ENCODE results near the gene SAMD4A. TPM values are rescaled to one million over a fixed set of nuclear protein-coding genes. Genes with fewer than 3 reads are reported as not detected.

SAMD4A gene
- total and polyA plus RNA-seq, 2 of the 4 experiments (the other 2 are of a cell fraction) = 22.9 to 38.2 TPM

- H3K14ac ChIP-seq (replicated peaks; ENCODE audit: low read depth, low read length) = no peak overlapping the region
- dilution Hi-C loops (cut with HindIII; ENCODE audit: low sequenced_read_pairs, unreplicated experiment) = no loop called here
- ChIA-PET POLR2A (ENCODE audit: unreplicated experiment) (no interaction called here), CTCF (interaction anchor here (0.9 kb wide), 1 partner anchor 11 kb away, joined by 3 read pairs; no protein-coding TSS in a partner anchor)
- H3K23ac ChIP-seq (ENCODE audit: low read depth, low read length) = no peak overlapping the region
- no peak overlapping the region for H4K8ac ChIP-seq (ENCODE audit: low read depth in 2 of 2, low read length in 2 of 2)
- no peak overlapping the region for H2BK120ac ChIP-seq (ENCODE audit: low read depth, low read length)
- H4K20me1 ChIP-seq (ENCODE audit: insufficient read depth, low read length) = 0 out of 2 replicates have a peak, but pooled peaks cover 2% of the 10 kb centered on the region
- peak overlapping the region; percentile 9 for H2BK5ac ChIP-seq (ENCODE audit: low read depth, low read length, poor library complexity, severe bottlenecking)
- TF ChIP-seq CTCF (conservative IDR thresholded peaks at IDR 0.05; ENCODE audit: low read depth, low read length) (no peak), CHD1 (IDR thresholded peaks at IDR 0.05; ENCODE audit: low read depth, low read length) (no peak), USF2 (IDR thresholded peaks at IDR 0.05; ENCODE audit: low read depth, low read length) (no peak), NFE2L2 (IDR thresholded peaks at IDR 0.05; ENCODE audit: low read depth, low read length) (no peak), RFX5 (IDR thresholded peaks at IDR 0.05; ENCODE audit: low read depth, low read length) (no peak), FOS (IDR thresholded peaks at IDR 0.05; ENCODE audit: low read depth, low read length) (no peak)
- no peak overlapping the region for H2AK5ac ChIP-seq (ENCODE audit: low read depth, low read length)
- H2BK20ac ChIP-seq (ENCODE audit: low read depth, low read length) = no peak overlapping the region
- no peak overlapping the region for H3K4me2 ChIP-seq (ENCODE audit: low read depth, low read length)
- in situ Hi-C loops (cut with MboI; ENCODE audit: low sequenced_read_pairs) = no loop called here
- DNase-seq (no peak), ATAC-seq (ENCODE audit: low read depth) (no peak)
- H3K4ac ChIP-seq (ENCODE audit: low read depth, low read length) = no peak overlapping the region
- H2BK15ac ChIP-seq (ENCODE audit: low read depth, low read length) = no peak overlapping the region
- no TSS peak for BruUV-seq (replicated peaks)
- no peak overlapping the region for H4K91ac ChIP-seq (ENCODE audit: insufficient read depth, low read depth, low read length)
- H3K9me3 ChIP-seq (ENCODE audit: control insufficient read depth, insufficient read depth, low read length) = no peaks in the 10 kb centered on the region
- H3K9me1 ChIP-seq (ENCODE audit: insufficient read depth, low read length) = peaks cover 23% of the 10 kb centered on the region
- H4K5ac ChIP-seq (ENCODE audit: low read depth, low read length) = no peak overlapping the region
- no peak overlapping the region for H3K18ac ChIP-seq (ENCODE audit: low read depth, low read length)
- H3K56ac ChIP-seq (ENCODE audit: extremely low read depth, insufficient read depth, low read length) = no peak overlapping the region
- H2AFZ ChIP-seq (replicated peaks; ENCODE audit: low read length, poor library complexity) = no peak overlapping the region
- H3K9ac ChIP-seq (ENCODE audit: low read depth, low read length) = no peak overlapping the region
- intact Hi-C loops (cut with micrococcal nuclease) = no loop called here
- H3K36me3 ChIP-seq (ENCODE audit: control insufficient read depth, insufficient read depth, low read length) = peaks cover 67% of the 10 kb centered on the region
- no CpG with 5 or more reads among the region's 4 CpGs for WGBS, 2 experiments (ENCODE audit: extremely low coverage in 2 of 2, insufficient read length in 1 of 2)
- peaks cover 17% of the 10 kb centered on the region; the same call in 1 of the 2 replicates for H3K4me1 ChIP-seq (ENCODE audit: control insufficient read depth, insufficient read depth, low read length)
- no peak overlapping the region for H3K4me3 ChIP-seq (ENCODE audit: insufficient read depth, low read depth, low read length)
- H3K27ac ChIP-seq (ENCODE audit: insufficient read depth, low read length) = no peak overlapping the region
- no peak overlapping the region for H2AK9ac ChIP-seq (replicated peaks; ENCODE audit: low read depth, low read length, poor library complexity)
- peaks cover 19 to 68% of the 10 kb centered on the region in 2 experiments for H3K79me1 ChIP-seq (ENCODE audit: low read depth in 1 of 2, low read length in 2 of 2)
- no peaks in the 10 kb centered on the region for H3K27me3 ChIP-seq (ENCODE audit: control insufficient read depth, insufficient read depth, low read length)
These were observed 217.7 kb downstream of the SAMD4A start for GRCh38 chr14:54784657-54785056.
